Astrocyte (in vitro differentiated cells and primary cell): ENCODE data around the gene SRGAP1. TPM values are rescaled to one million over a fixed set of nuclear protein-coding genes. Genes with fewer than 3 reads are reported as not detected.

Source experiments
- DNase-seq: peaks from one replicate; pipeline ENCODE4 v3.0.0-alpha.2; 2010; ENCODE audit warnings: low read depth
- FAIRE-seq: peaks from 2 replicates; lab custom pipeline; 2011; peaks lifted over from hg19 to GRCh38; lab: Jason Lieb, UNC
- H2AFZ ChIP-seq: 2 replicates; pipeline ENCODE4 v1.6.0; 2012; ENCODE audit warnings: low read depth, low read length, inconsistent platforms
- H3K27ac ChIP-seq: 2 replicates; pipeline ENCODE4 v1.5.1; 2011; ENCODE audit warnings: low read depth, low read length, inconsistent platforms
- H3K27me3 ChIP-seq: 2 replicates; pipeline ENCODE4 v1.6.0; 2011; ENCODE audit warnings: low read length, inconsistent platforms; ENCODE audit not compliant: insufficient read depth
- H3K36me3 ChIP-seq: 2 replicates; pipeline ENCODE4 v1.5.1; 2011; ENCODE audit warnings: low read length, inconsistent platforms; ENCODE audit not compliant: insufficient read depth
- H3K4me1 ChIP-seq: 2 replicates; pipeline ENCODE4 v1.5.1; 2011; ENCODE audit warnings: low read length, inconsistent platforms; ENCODE audit not compliant: insufficient read depth
- H3K4me2 ChIP-seq: 2 replicates; pipeline ENCODE4 v1.6.0; 2012; ENCODE audit warnings: low read length, inconsistent platforms
- H3K4me3 ChIP-seq: 2 replicates; pipeline ENCODE4 v1.5.1; 2011; ENCODE audit warnings: low read depth, mild to moderate bottlenecking, low read length, inconsistent platforms; ENCODE audit not compliant: insufficient read depth
- H3K79me2 ChIP-seq: 2 replicates; pipeline ENCODE4 v1.6.0; 2012; ENCODE audit warnings: mild to moderate bottlenecking, low read length, inconsistent platforms; ENCODE audit not compliant: insufficient read depth
- H3K9ac ChIP-seq: 2 replicates; pipeline ENCODE4 v1.6.0; 2012; ENCODE audit warnings: mild to moderate bottlenecking, low read length, inconsistent platforms
- H3K9me3 ChIP-seq: 2 replicates; pipeline ENCODE4 v1.5.1; 2012; ENCODE audit warnings: low read depth, mild to moderate bottlenecking, low read length, inconsistent platforms; ENCODE audit not compliant: insufficient read depth
- H4K20me1 ChIP-seq: 2 replicates; pipeline ENCODE4 v1.6.0; 2012; ENCODE audit warnings: low read length, inconsistent platforms; ENCODE audit not compliant: insufficient read depth
- H3K27ac Mint-ChIP-seq: one replicate; pipeline ENCODE4 v1.8.0; 2021; ENCODE audit warnings: mild to moderate bottlenecking, mixed read lengths; ENCODE audit not compliant: unreplicated experiment
- H3K27me3 Mint-ChIP-seq: one replicate; pipeline ENCODE4 v1.8.0; 2021; ENCODE audit warnings: low read depth, mixed read lengths; ENCODE audit not compliant: unreplicated experiment
- H3K36me3 Mint-ChIP-seq: one replicate; pipeline ENCODE4 v1.8.0; 2021; ENCODE audit warnings: low read depth, mixed read lengths; ENCODE audit not compliant: unreplicated experiment
- H3K4me1 Mint-ChIP-seq: one replicate; pipeline ENCODE4 v1.8.0; 2021; ENCODE audit warnings: low read depth, mixed read lengths; ENCODE audit not compliant: unreplicated experiment
- H3K4me3 Mint-ChIP-seq: one replicate; pipeline ENCODE4 v1.8.0; 2021; ENCODE audit warnings: mild to moderate bottlenecking, moderate library complexity, mixed read lengths; ENCODE audit not compliant: unreplicated experiment
- H3K9me3 Mint-ChIP-seq: one replicate; pipeline ENCODE4 v1.8.0; 2021; ENCODE audit warnings: mild to moderate bottlenecking, mixed read lengths; ENCODE audit not compliant: unreplicated experiment
- CTCF ChIP-seq: IDR thresholded peaks from 2 replicates; pipeline ENCODE4 v1.5.1; 2011; ENCODE audit warnings: low read depth, mild to moderate bottlenecking, inconsistent platforms, low read length, moderate library complexity; ENCODE audit not compliant: insufficient read depth
- EZH2 ChIP-seq: IDR thresholded peaks from 2 replicates; pipeline ENCODE4 v1.6.1; 2012; ENCODE audit warnings: mild to moderate bottlenecking, low read length, inconsistent platforms; ENCODE audit not compliant: insufficient read depth
- total RNA-seq: library from RNA; stranded (reverse); gene quantifications from 2 replicates; pipeline ENCODE4 v1.2.1, GENCODE V29; 2021

The SRGAP1 gene
- total RNA-seq, 1 donor from 2014 or later, result 15.2 TPM

- H3K9me3 ChIP-seq, result no peaks in the 10 kb centered on the region
- Mint-ChIP-seq H3K27me3 (no peaks in the 10 kb centered on the region), H3K4me1 (peaks cover 2% of the 10 kb centered on the region), H3K36me3 (peaks cover 23% of the 10 kb centered on the region), H3K9me3 (no peaks in the 10 kb centered on the region), H3K4me3 (no peak overlapping the region), H3K27ac (no peak overlapping the region)
- no peak overlapping the region for H2AFZ ChIP-seq
- H3K9ac ChIP-seq, result no peak overlapping the region
- H3K4me2 ChIP-seq, result no peak overlapping the region
- TF ChIP-seq EZH2 (no peak), CTCF (no peak)
- FAIRE-seq (no peak), DNase-seq (no peak)
- no peak overlapping the region for H3K4me3 ChIP-seq
- H3K27me3 ChIP-seq, result no peaks in the 10 kb centered on the region
- H3K79me2 ChIP-seq, result no peaks in the 10 kb centered on the region
- no peaks in the 10 kb centered on the region for H4K20me1 ChIP-seq
- no peaks in the 10 kb centered on the region for H3K4me1 ChIP-seq
- H3K27ac ChIP-seq, result no peak overlapping the region
- peaks cover 5% of the 10 kb centered on the region for H3K36me3 ChIP-seq
Measured at GRCh38 chr12:64142784-64143183, 298.3 kb downstream of the SRGAP1 start.

GRCh38 chr12:64145226-64145625, 300.7 kb downstream of the SRGAP1 start:
- Mint-ChIP-seq H3K4me1 (no peaks in the 10 kb centered on the region), H3K9me3 (no peaks in the 10 kb centered on the region), H3K27ac (no peak overlapping the region), H3K27me3 (no peaks in the 10 kb centered on the region), H3K4me3 (no peak overlapping the region), H3K36me3 (peaks cover 19% of the 10 kb centered on the region)
- Histone ChIP-seq H3K9me3 (no peaks in the 10 kb centered on the region), H3K27ac (no peak overlapping the region), H3K9ac (no peak overlapping the region), H3K79me2 (no peaks in the 10 kb centered on the region), H3K27me3 (no peaks in the 10 kb centered on the region), H3K4me2 (no peak overlapping the region), H3K4me1 (no peaks in the 10 kb centered on the region), H3K36me3 (peaks cover 5% of the 10 kb centered on the region), H2AFZ (no peak overlapping the region), H3K4me3 (no peak overlapping the region), H4K20me1 (no peaks in the 10 kb centered on the region)
- TF ChIP-seq CTCF (no peak), EZH2 (no peak)
- DNase-seq (no peak), FAIRE-seq (no peak)

GRCh38 chr12:64147011-64147631, 302.6 kb downstream of the SRGAP1 start:
- Histone ChIP-seq H3K4me3 (no peak overlapping the region), H3K9ac (no peak overlapping the region)
- peaks cover 16% of the 10 kb centered on the region for H3K36me3 Mint-ChIP-seq

More at GRCh38 chr12:64147011-64147631, 302.6 kb downstream of the SRGAP1 start:
- no peaks in the 10 kb centered on the region for H3K4me1 Mint-ChIP-seq
- no peak for DNase-seq
- H3K9me3 Mint-ChIP-seq, result no peaks in the 10 kb centered on the region
- H2AFZ ChIP-seq, result peak overlapping the region; percentile 61
- no peaks in the 10 kb centered on the region for H3K9me3 ChIP-seq
- peak overlapping the region; percentile 18 for H3K4me2 ChIP-seq
- no peak overlapping the region for H3K27ac ChIP-seq
- no peak for FAIRE-seq
- no peaks in the 10 kb centered on the region for H3K79me2 ChIP-seq
- H3K36me3 ChIP-seq, result peaks cover 5% of the 10 kb centered on the region
- no peaks in the 10 kb centered on the region for H4K20me1 ChIP-seq
- H3K27me3 ChIP-seq, result no peaks in the 10 kb centered on the region
- H3K27ac Mint-ChIP-seq, result no peak overlapping the region
- H3K4me3 Mint-ChIP-seq, result no peak overlapping the region
- H3K27me3 Mint-ChIP-seq, result no peaks in the 10 kb centered on the region
- TF ChIP-seq CTCF (no peak), EZH2 (no peak)
- no peaks in the 10 kb centered on the region for H3K4me1 ChIP-seq
